GM23248 (cell line): ENCODE data around the gene SYNDIG1. TPM values are rescaled to one million over a fixed set of nuclear protein-coding genes. Genes with fewer than 3 reads are reported as not detected.

Experiments
- DNase-seq: peaks from one replicate; pipeline ENCODE4 v3.0.0-alpha.2; 2015
- H2AFZ ChIP-seq: fragments of 200-600 bp; sonication (generic); 2 replicates; pipeline ENCODE4 v1.6.1; 2016; ENCODE audit warnings: antibody characterized with exemption
- H3F3A ChIP-seq: fragments of 200-600 bp; sonication (generic); 2 replicates; pipeline ENCODE4 v1.6.1; 2016; ENCODE audit warnings: mild to moderate bottlenecking, antibody characterized with exemption, mixed run types; ENCODE audit not compliant: insufficient read depth
- H3K27ac ChIP-seq: fragments of 200-600 bp; sonication (generic); 2 replicates; pipeline ENCODE4 v1.5.1; 2016; ENCODE audit warnings: mild to moderate bottlenecking
- H3K27me3 ChIP-seq: fragments of 200-600 bp; sonication (generic); replicated peaks from 2 replicates; pipeline ENCODE4 v1.6.1; 2016; ENCODE audit warnings: mild to moderate bottlenecking; ENCODE audit not compliant: insufficient read depth
- H3K36me3 ChIP-seq: fragments of 200-600 bp; sonication (generic); 2 replicates; pipeline ENCODE4 v1.6.1; 2016; ENCODE audit warnings: low read depth, mild to moderate bottlenecking
- H3K4me1 ChIP-seq: fragments of 200-600 bp; sonication (generic); 2 replicates; pipeline ENCODE4 v1.6.1; 2016; ENCODE audit warnings: mild to moderate bottlenecking; ENCODE audit not compliant: insufficient read depth
- H3K4me2 ChIP-seq: fragments of 200-600 bp; sonication (generic); one replicate; pipeline ENCODE4 v1.6.1; 2016; ENCODE audit warnings: mild to moderate bottlenecking; ENCODE audit not compliant: unreplicated experiment
- H3K4me3 ChIP-seq: fragments of 200-600 bp; sonication (generic); 2 replicates; pipeline ENCODE4 v1.5.1; 2016; ENCODE audit warnings: mild to moderate bottlenecking
- H3K79me2 ChIP-seq: fragments of 200-600 bp; sonication (generic); 2 replicates; pipeline ENCODE4 v1.6.1; 2016; ENCODE audit warnings: mild to moderate bottlenecking; ENCODE audit not compliant: insufficient read depth
- H3K9ac ChIP-seq: fragments of 200-600 bp; sonication (generic); 2 replicates; pipeline ENCODE4 v1.6.1; 2016; ENCODE audit warnings: mild to moderate bottlenecking
- H3K9me2 ChIP-seq: fragments of 200-600 bp; sonication (generic); 2 replicates; pipeline ENCODE4 v1.6.1; 2016; ENCODE audit warnings: mixed run types, mild to moderate bottlenecking, moderate library complexity; ENCODE audit not compliant: insufficient read depth
- H3K9me3 ChIP-seq: fragments of 200-600 bp; sonication (generic); one replicate; pipeline ENCODE4 v1.6.1; 2017; ENCODE audit warnings: low read depth
- H4K20me1 ChIP-seq: fragments of 200-600 bp; sonication (generic); 2 replicates; pipeline ENCODE4 v1.6.0; 2016; ENCODE audit not compliant: insufficient read depth
- EZH2 ChIP-seq: fragments of 200-600 bp; sonication (generic); IDR thresholded peaks from 2 replicates; pipeline ENCODE4 v1.6.1; 2018; ENCODE audit warnings: antibody characterized with exemption, mild to moderate bottlenecking; ENCODE audit not compliant: insufficient read depth, poor library complexity, severe bottlenecking
- EZH2phosphoT487 ChIP-seq: fragments of 200-600 bp; sonication (generic); IDR thresholded peaks from 2 replicates; pipeline ENCODE4 v1.6.1; 2018; ENCODE audit warnings: antibody characterized with exemption, moderate library complexity, mild to moderate bottlenecking, low read depth; ENCODE audit not compliant: insufficient read depth
- WGBS, 2 experiments: methylation state at CpG; one replicate each; pipeline ENCODE4 v1.1.6; 2015 to 2017; ENCODE audit warnings: low lambda C conversion rate in 2 of 2, low coverage in 1 of 2; ENCODE audit errors: missing lambda C conversion rate in 2 of 2; 5-methylcytosine and 5-hydroxymethylcytosine counted together
- in situ Hi-C: fragments of 300-500 bp; cut with MboI; formaldehyde crosslinking; loops from 2 replicates; pipeline ENCODE4 v1.15.0; 2020
- polyA plus RNA-seq: library from polyadenylated mRNA; unstranded; fragments of >200 nt; fragmentation: Nextera tagmentation; extraction: Ambion mirVana; gene quantifications from 2 replicates; pipeline ENCODE4 v1.2.1, GENCODE V29; 2016
- total RNA-seq: library from RNA; depleted of rRNA; stranded (reverse); fragments of >200 nt; shearing (Covaris generic); gene quantifications from 2 replicates; pipeline ENCODE4 v1.2.3, GENCODE V29; 2014; rRNA removed

SYNDIG1 gene
- total RNA-seq (1.1 and 2.6 TPM in 2 replicates), polyA plus RNA-seq (0.91 and 1.6 TPM in 2 replicates)

GRCh38 chr20:24469116-24469893 lies at the start of gene SYNDIG1:
Gene SYNDIG1 (plus strand): TSS chr20:24469629. CDS start chr20:24543098, 73,469 bp downstream.
- DNase-seq, result peak; percentile 55
- no peaks in the 10 kb centered on the region for H3K9me3 ChIP-seq
- in situ Hi-C loops, result no loop called here
- peak within 1 kb of the TSS; percentile 62 for H3K4me2 ChIP-seq
- no peaks in the 10 kb centered on the region for H3K9me2 ChIP-seq
- H3F3A ChIP-seq, result no peaks in the 10 kb centered on the region
- no peaks in the 10 kb centered on the region for H4K20me1 ChIP-seq
- H2AFZ ChIP-seq, result peak within 1 kb of the TSS; percentile 84
- peak within 1 kb of the TSS; percentile 50 for H3K9ac ChIP-seq
- H3K27ac ChIP-seq, result no peak within 1 kb of the TSS
- no peaks in the 10 kb centered on the region for H3K79me2 ChIP-seq
- WGBS, 2 experiments, result 2% methylated on average over 36 to 57 of the region's 91 CpGs
- H3K27me3 ChIP-seq, result peaks cover 25% of the 10 kb centered on the region; the same call in 1 of the 2 replicates
- H3K4me3 ChIP-seq, result peak within 1 kb of the TSS; percentile 74
- TF ChIP-seq EZH2phosphoT487 (no peak), EZH2 (no peak)
- no peaks in the 10 kb centered on the region for H3K36me3 ChIP-seq
- no peaks in the 10 kb centered on the region for H3K4me1 ChIP-seq

DNA sequence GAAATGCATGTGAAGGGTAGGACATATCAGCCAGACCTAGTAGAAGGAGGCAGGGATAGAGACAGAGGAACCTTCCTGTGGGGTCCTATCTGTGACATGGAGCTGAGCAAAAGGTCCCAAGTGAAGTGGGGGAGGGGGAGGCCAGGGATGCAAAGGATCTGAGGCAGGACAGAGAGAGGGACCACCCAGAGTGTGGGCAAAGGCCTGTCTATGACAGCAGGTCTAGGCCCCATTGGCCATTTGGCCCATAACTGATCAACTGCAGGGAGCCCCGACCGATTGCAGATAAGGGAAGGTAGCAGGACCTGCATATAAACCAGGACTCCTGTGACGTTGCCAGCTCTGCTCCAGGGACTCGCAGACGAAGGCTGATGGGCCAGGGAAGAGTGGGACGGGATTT lies 49.6 kb upstream of the SYNDIG1 start:
- in situ Hi-C loops, result no loop called here

GRCh38 chr20:24420567-24420966 lies 48.9 kb upstream of the SYNDIG1 start:
- TF ChIP-seq EZH2 (no peak), EZH2phosphoT487 (no peak)
- H3K9me2 ChIP-seq, result no peaks in the 10 kb centered on the region
- no peaks in the 10 kb centered on the region for H3K27me3 ChIP-seq
- in situ Hi-C loops, result no loop called here
- no peak overlapping the region for H3K27ac ChIP-seq
- no peaks in the 10 kb centered on the region for H4K20me1 ChIP-seq
- 50 to 59% methylated on average over 4 of the region's 4 CpGs for whole genome bisulfite sequencing, 2 experiments
- H3K79me2 ChIP-seq, result no peaks in the 10 kb centered on the region
- no peak overlapping the region for H2AFZ ChIP-seq
- no peaks in the 10 kb centered on the region for H3K4me1 ChIP-seq
- no peak for DNase-seq
- no peak overlapping the region for H3K4me2 ChIP-seq
- no peak overlapping the region for H3K4me3 ChIP-seq
- no peaks in the 10 kb centered on the region for H3K36me3 ChIP-seq
- no peaks in the 10 kb centered on the region for H3K9me3 ChIP-seq
- H3K9ac ChIP-seq, result no peak overlapping the region
- no peaks in the 10 kb centered on the region for H3F3A ChIP-seq

More for the DNA sequence above, 49.6 kb upstream of the SYNDIG1 start:
- H3K79me2 ChIP-seq, result no peaks in the 10 kb centered on the region
- no peak for DNase-seq
- H3K27me3 ChIP-seq, result no peaks in the 10 kb centered on the region
- no peaks in the 10 kb centered on the region for H4K20me1 ChIP-seq
- no peak for TF ChIP-seq EZH2phosphoT487
- no peaks in the 10 kb centered on the region for H3K9me3 ChIP-seq
- no peaks in the 10 kb centered on the region for H3F3A ChIP-seq
- H3K4me2 ChIP-seq, result no peak overlapping the region
- H3K9ac ChIP-seq, result no peak overlapping the region
- no peak overlapping the region for H3K27ac ChIP-seq
- no peaks in the 10 kb centered on the region for H3K9me2 ChIP-seq
- H3K4me1 ChIP-seq, result no peaks in the 10 kb centered on the region
- no peak overlapping the region for H2AFZ ChIP-seq
- WGBS, 2 experiments, result 42 to 59% methylated on average over 6 of the region's 6 CpGs
- H3K36me3 ChIP-seq, result no peaks in the 10 kb centered on the region
- H3K4me3 ChIP-seq, result no peak overlapping the region

DNA sequence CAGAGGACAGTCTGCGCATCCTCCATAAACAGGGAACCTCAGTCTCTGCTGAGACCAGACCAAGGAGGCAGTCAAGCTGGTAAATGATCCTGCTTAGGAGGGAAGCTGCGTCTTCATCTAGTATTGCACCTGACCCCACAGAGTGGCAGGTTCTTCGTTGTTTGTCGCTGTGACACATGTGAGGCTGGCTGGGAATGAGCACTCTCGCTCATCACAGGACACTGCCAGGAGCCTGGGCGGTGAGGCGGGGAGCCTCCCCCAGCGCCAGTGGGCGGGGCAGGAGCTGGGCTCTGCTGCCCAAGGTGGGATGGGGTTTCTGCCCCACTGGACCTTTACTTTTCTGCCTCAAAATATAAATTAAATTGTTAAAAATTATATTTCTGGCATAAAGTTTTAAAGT lies 48.4 kb upstream of the SYNDIG1 start:
- H3K4me3 ChIP-seq, result no peak overlapping the region
- H3F3A ChIP-seq, result no peaks in the 10 kb centered on the region
- H3K79me2 ChIP-seq, result no peaks in the 10 kb centered on the region
- H3K36me3 ChIP-seq, result no peaks in the 10 kb centered on the region
- no peak overlapping the region for H3K27ac ChIP-seq
- H4K20me1 ChIP-seq, result no peaks in the 10 kb centered on the region
- no peak overlapping the region for H3K9ac ChIP-seq
- DNase-seq, result no peak
- TF ChIP-seq EZH2 (no peak), EZH2phosphoT487 (no peak)
- 60% methylated on average over 9 of the region's 9 CpGs for WGBS, 2 experiments
- H2AFZ ChIP-seq, result no peak overlapping the region
- in situ Hi-C loops, result no loop called here
- no peaks in the 10 kb centered on the region for H3K9me2 ChIP-seq
- no peak overlapping the region for H3K4me2 ChIP-seq
- no peaks in the 10 kb centered on the region for H3K27me3 ChIP-seq
- no peaks in the 10 kb centered on the region for H3K9me3 ChIP-seq
- no peaks in the 10 kb centered on the region for H3K4me1 ChIP-seq
